HG02798 (cell line): ENCODE data around the gene SLC25A41.

ENCODE experiments used
- ATAC-seq: cut with Tn5 transposase; IDR thresholded peaks from one replicate; pipeline ENCODE4 v1.9.1; 2021; ENCODE audit warnings: mild to moderate bottlenecking; ENCODE audit not compliant: unreplicated experiment, poor library complexity

SLC25A41 gene

GRCh38 chr19:6381030-6381750 lies 52.4 kb downstream of the SLC25A41 start:
- ATAC-seq: no peak

- ATAC-seq: no peak
These were observed 53.8 kb downstream of the SLC25A41 start for GRCh38 chr19:6379744-6380143.

GRCh38 chr19:6378486-6378885 lies 55.1 kb downstream of the SLC25A41 start:
- no peak for ATAC-seq

GRCh38 chr19:6378041-6378440 lies 55.5 kb downstream of the SLC25A41 start:
- ATAC-seq: no peak

GRCh38 chr19:6376512-6377190 lies 56.9 kb downstream of the SLC25A41 start:
- no peak for ATAC-seq
